Measurements from ENCODE around the gene TM9SF3.
"Not testable (repeated sequence)": the region's sequence is repeated elsewhere in the genome, so short reads cannot be mapped to it uniquely, and the experiment has no call there.

Gene TM9SF3

GRCh38 chr10:96598846-96599245 is 12.0 kb upstream of the TM9SF3 start:
- DNase-seq (ENCODE audit: low spot score) = no peak

- DNase-seq (ENCODE audit: low spot score) = no peak
Measured at GRCh38 chr10:96596422-96597407, 9.9 kb upstream of the TM9SF3 start.

GRCh38 chr10:96595741-96596140 is 8.9 kb upstream of the TM9SF3 start:
- DNase-seq (ENCODE audit: low spot score) = no peak

- no peak for DNase-seq (ENCODE audit: low spot score)
Measured at GRCh38 chr10:96591946-96592345, 5.1 kb upstream of the TM9SF3 start.

DNA sequence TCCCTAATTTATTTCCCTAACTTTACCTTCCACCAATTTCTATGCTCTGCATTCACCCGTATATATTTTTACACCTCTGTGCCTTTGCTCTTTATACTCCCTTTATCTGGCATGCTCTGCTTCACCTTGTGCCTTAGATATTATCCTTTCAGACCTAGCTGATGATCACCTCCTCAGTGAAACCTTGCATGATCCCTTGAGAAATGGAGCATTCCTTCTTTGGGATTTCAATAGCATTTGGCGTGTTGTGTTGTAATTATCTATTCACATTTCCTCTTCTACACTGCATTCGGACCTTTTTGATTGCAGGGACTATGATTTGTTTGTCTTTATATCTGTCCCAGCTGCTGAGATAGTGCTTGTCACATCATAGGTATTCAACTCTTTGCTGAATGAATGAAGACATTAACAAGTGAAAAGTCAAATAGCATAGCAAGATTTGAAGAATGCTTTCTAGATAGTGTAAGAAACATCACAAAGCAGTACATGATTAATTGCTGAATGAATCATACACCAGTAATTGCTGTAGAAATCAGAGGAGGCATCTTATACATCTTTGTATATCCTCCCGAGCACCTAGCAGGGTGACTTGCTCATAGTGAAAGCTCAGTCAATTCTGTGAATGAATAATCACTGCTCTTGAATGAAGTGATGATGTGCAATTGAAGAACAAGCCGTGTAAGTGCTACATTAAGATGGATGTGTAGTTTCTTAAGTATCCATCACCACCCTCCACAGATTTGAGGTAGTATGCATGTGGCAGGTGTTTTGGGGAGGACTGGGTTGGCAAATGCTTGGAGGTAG is 2.0 kb upstream of the TM9SF3 start:
- peak; percentile 46 for DNase-seq (ENCODE audit: low spot score)

GRCh38 chr10:96588060-96588554 is 1.3 kb upstream of the TM9SF3 start:
- no peak for DNase-seq (ENCODE audit: low spot score)

- peak; percentile 61 for DNase-seq (ENCODE audit: low spot score)
Measured at GRCh38 chr10:96587264-96588059, 650 bp upstream of the TM9SF3 start.

GRCh38 chr10:96585736-96586418 is 935 bp downstream of the TM9SF3 start:
- peak; percentile 33 for DNase-seq (ENCODE audit: low spot score)

DNA sequence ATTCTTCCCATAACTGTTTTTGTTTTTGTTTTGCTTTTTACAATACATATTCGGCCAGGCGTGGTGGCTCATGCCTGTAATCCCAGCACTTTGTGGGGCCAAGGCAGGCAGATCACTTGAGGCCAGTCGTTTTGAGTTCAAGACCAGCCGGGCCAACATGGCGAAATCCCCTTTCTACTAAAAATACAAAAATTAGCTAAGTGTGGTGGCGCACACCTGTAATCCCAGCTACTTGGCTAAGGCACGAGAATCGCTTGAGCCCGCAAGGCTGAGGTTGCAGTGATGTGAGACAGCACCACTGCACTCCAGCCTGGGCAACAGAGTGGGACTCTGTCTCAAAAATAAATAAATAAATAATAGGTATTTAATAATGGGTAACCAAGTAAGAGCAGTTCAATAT is 2.3 kb downstream of the TM9SF3 start:
- DNase-seq (ENCODE audit: low spot score) = no peak

- DNase-seq (ENCODE audit: low spot score) = no peak
Measured at GRCh38 chr10:96584035-96584434, 2.8 kb downstream of the TM9SF3 start.

DNA sequence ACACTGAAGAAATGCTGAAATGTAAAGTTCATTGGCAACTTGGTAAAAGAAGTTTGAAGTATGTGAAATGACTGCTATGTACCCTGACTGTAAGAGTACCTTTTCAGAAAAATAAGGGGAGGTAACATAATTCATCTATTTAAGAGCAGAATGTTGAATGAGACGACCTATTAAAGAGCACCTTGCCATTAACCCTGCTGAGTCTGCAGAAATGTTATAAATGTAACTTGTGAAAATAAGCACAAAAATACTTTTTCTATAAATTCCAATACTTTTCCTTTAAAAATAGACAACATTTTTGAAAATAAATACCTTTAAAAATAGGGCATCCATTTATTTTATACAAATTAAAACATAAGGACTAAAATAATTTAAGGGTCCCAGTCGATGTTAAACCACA is 7.7 kb downstream of the TM9SF3 start:
- no peak for DNase-seq (ENCODE audit: low spot score)

DNA sequence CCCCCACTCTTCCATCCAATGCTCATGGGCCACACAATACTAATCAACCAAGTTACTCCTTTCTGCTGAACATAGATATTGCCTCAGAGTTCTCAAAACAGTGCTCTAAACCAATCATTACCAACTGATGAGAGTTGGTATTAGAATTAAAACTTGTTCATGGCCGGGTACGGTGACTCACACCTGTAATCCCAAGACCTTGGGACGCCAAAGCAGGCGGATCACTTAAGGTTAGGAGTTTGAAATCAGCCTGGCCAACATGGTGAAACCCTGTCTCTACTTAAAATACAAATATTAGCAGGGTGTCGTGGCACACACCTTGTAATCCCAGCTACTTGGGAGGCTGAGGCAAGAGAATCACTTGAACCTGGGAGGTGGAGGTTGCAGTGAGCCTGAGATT is 8.2 kb downstream of the TM9SF3 start:
- no peak for DNase-seq (ENCODE audit: low spot score)

DNA sequence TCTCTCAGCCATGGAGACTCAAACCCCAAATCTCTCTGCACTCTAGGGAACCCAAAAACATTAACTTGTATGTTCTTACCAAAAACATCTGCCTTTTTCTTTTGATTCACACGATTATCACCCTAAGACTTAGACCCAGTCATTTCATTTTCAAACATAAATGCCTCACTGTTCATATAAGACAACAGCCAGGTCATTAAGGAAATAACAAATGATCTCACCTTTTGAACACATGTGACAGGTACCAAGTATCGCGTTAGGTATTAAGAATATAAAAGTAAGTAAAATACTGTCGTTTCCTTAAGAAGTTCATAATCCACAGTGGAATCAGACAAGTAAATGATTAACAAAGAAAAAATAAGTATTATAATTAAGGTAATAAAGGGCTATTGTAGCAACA is 8.8 kb downstream of the TM9SF3 start:
- no peak for DNase-seq (ENCODE audit: low spot score)

GRCh38 chr10:96577069-96577468 is 9.7 kb downstream of the TM9SF3 start:
- DNase-seq (ENCODE audit: low spot score) = no peak

- no peak for DNase-seq (ENCODE audit: low spot score)
Measured at GRCh38 chr10:96576277-96576980, 10.4 kb downstream of the TM9SF3 start.

- not testable (repeated sequence) for DNase-seq (ENCODE audit: low spot score)
Measured at GRCh38 chr10:96574564-96574963, 12.2 kb downstream of the TM9SF3 start.

- DNase-seq (ENCODE audit: low spot score) = no peak
Measured at GRCh38 chr10:96573036-96573435, 13.8 kb downstream of the TM9SF3 start.

- no peak for DNase-seq (ENCODE audit: low spot score)
Measured at GRCh38 chr10:96570983-96571964, 15.5 kb downstream of the TM9SF3 start.

DNA sequence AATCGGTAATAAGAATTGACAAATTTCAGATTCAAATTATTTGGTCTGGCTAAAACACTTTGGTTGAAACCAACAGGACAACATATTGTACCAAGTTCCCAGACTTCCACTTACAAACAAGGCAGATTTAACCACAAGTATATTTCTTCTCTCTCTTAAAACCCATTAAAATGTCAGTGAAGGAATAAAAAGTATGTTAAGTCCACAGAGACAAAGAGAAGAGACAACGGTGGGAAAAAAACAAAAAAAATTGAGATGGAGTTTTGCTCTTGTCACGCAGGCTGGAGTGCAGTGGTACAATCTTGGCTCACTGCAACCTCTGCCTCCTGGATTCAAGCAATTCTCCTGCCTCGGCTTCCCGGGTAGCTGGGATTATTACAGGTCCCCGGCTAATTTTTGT is 16.3 kb downstream of the TM9SF3 start:
- DNase-seq (ENCODE audit: low spot score) = no peak
